Vagina (tissue), 1 donor: Measurements from ENCODE around the gene P2RX7. TPM values are rescaled to one million over a fixed set of nuclear protein-coding genes. Genes with fewer than 3 reads are reported as not detected.

ENCODE experiments used
- small RNA-seq: library from RNA; depleted of rRNA; stranded (forward); fragments of <200 nt; gene quantifications from one replicate; pipeline ENCODE3, GENCODE V24; 2016
- total RNA-seq: library from RNA; depleted of rRNA; stranded (reverse); fragments of >200 nt; gene quantifications from one replicate; pipeline ENCODE4 v1.2.3, GENCODE V29; 2016

Gene P2RX7
- total RNA-seq, 1 donor from 2014 or later = 8.6 TPM

Small RNAs within 50 kb of the gene (small RNA-seq; reads per million reads assigned to genes)
- gene AC079602.1 (not detected), gene RF00156 (not detected), gene Z98941.1 (not detected)

Other genes with a start within 250 kb of the P2RX7 start
- gene SPPL3, start 228.5 kb upstream of the P2RX7 start, total RNA-seq = 48.9 TPM
- gene HNF1A, start 154.3 kb upstream of the P2RX7 start, total RNA-seq = not detected
- 7.4 TPM for gene C12orf43, start 116.4 kb upstream of the P2RX7 start, total RNA-seq
- gene OASL, start 93.6 kb upstream of the P2RX7 start, total RNA-seq = 0.98 TPM
- gene P2RX4, start 77.3 kb downstream of the P2RX7 start, total RNA-seq = 26.5 TPM
- 32.7 TPM for gene CAMKK2, start 163.8 kb downstream of the P2RX7 start, total RNA-seq
- gene ANAPC5, start 219.5 kb downstream of the P2RX7 start, total RNA-seq = 143 TPM